ENCODE results near the gene MTHFD1. TPM values are rescaled to one million over a fixed set of nuclear protein-coding genes. Genes with fewer than 3 reads are reported as not detected.
A peak's percentile ranks its signal among the peaks of the same experiment; 100 is the strongest.

Gene MTHFD1
- total and polyA plus RNA-seq, 2 donors, result 18.8 to 38.3 TPM

DNA sequence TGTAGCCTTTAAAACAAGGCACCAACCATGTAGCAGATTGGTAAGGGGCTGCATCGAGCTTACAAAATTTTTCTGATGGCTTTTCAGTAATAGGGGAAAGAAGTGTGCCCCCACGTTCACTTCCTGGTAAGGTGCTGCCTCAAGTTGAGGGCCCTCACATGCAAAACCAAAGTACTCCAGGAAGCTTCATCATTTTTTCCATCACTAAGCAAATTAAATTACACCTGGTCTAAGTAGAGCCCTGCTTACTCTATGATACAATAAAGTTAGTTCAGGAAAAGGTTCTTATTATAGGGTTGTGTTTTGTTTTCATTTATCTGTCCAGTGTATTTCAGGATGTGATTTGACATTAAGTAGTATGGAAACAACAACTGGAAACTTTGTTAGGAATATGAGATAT is 62.1 kb downstream of the MTHFD1 start:
- H3K9me3 ChIP-seq (ENCODE audit: control insufficient read depth in 2 of 2, insufficient read depth in 1 of 2, low read length in 1 of 2), result no peaks in the 10 kb centered on the region
- DNase-seq (ENCODE audit: low read depth in 6 of 9, low spot score in 9 of 9), result no peak
- WGBS, result 90% methylated on average over 2 of the region's 2 CpGs

DNA sequence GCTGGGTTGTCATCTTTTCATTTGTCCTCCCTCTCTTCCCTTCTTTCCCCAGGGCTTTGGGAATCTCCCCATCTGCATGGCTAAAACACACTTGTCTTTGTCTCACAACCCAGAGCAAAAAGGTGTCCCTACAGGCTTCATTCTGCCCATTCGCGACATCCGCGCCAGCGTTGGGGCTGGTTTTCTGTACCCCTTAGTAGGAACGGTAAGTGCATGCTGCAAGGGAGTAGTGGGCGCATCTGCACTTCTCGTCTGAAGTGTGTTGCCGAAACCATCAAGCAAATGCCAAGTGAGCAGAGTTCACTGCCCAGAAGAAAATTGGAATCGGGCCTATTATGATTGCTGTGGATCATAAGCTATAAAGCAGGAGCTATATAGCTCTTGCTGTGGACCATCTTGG is 66.5 kb downstream of the MTHFD1 start:
- H3K27me3 ChIP-seq (ENCODE audit: control insufficient read depth in 2 of 2, insufficient read depth in 1 of 2, low read length in 1 of 2), result no peaks in the 10 kb centered on the region
- H3K4me3 ChIP-seq (ENCODE audit: low read length in 2 of 2), result no peak overlapping the region
- DNase-seq (ENCODE audit: low read depth in 6 of 9, low spot score in 9 of 9), result no peak
- no peaks in the 10 kb centered on the region for H3K9me3 ChIP-seq (ENCODE audit: control insufficient read depth in 2 of 2, insufficient read depth in 1 of 2, low read length in 1 of 2)
- WGBS, result 98% methylated on average over 10 of the region's 10 CpGs
- H3K4me1 ChIP-seq (ENCODE audit: control insufficient read depth in 2 of 2, insufficient read depth in 2 of 2, low read length in 2 of 2), result no peaks in the 10 kb centered on the region
- H3K36me3 ChIP-seq (ENCODE audit: control insufficient read depth in 2 of 2, insufficient read depth in 2 of 2, low read length in 1 of 2), result peaks cover 24 to 56% of the 10 kb centered on the region in 2 donors
- H3K27ac ChIP-seq (ENCODE audit: low read depth in 1 of 2, low read length in 1 of 2), result no peak overlapping the region

More for the DNA sequence above, 62.1 kb downstream of the MTHFD1 start:
- no peaks in the 10 kb centered on the region for H3K27me3 ChIP-seq (ENCODE audit: control insufficient read depth in 2 of 2, insufficient read depth in 1 of 2, low read length in 1 of 2)
- no peak overlapping the region for H3K4me3 ChIP-seq (ENCODE audit: low read length in 2 of 2)
- no peak overlapping the region for H3K27ac ChIP-seq (ENCODE audit: low read depth in 1 of 2, low read length in 1 of 2)
- peaks cover 38 to 45% of the 10 kb centered on the region in 2 donors for H3K36me3 ChIP-seq (ENCODE audit: control insufficient read depth in 2 of 2, insufficient read depth in 2 of 2, low read length in 1 of 2)
- no peaks in the 10 kb centered on the region for H3K4me1 ChIP-seq (ENCODE audit: control insufficient read depth in 2 of 2, insufficient read depth in 2 of 2, low read length in 2 of 2)

DNA sequence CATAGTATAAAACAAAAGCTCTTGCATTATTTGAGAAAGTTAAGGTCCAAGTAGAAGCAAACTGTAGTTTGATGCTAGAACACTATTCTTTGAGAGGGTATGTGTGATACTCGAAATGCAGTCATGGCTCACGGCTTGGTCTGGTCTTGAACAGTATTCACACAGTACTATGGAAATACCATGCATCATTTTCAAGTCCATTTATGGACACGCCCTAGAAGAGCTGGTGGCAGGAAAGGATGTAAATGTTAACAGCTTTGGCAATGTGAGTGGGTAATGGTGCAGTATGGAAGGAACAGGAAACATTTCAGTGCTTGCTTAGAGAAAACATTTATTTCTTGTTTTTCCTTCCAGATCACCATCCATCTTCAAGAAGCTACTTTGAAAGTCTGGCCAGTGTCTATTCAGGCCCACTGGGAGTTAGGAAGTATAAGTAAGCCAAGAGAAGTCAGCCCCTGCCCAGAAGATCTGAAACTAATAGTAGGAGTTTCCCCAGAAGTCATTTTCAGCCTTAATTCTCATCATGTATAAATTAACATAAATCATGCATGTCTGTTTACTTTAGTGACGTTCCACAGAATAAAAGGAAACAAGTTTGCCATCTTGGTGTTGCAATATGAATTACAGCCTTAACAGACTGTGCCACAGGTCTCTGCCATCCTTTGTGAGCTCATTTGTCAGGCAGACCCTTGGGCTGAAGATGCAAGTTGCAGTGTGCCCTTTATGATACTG is 71.4 kb downstream of the MTHFD1 start:
- H3K27ac ChIP-seq (ENCODE audit: low read depth in 1 of 2, low read length in 1 of 2), result no peak overlapping the region

DNA sequence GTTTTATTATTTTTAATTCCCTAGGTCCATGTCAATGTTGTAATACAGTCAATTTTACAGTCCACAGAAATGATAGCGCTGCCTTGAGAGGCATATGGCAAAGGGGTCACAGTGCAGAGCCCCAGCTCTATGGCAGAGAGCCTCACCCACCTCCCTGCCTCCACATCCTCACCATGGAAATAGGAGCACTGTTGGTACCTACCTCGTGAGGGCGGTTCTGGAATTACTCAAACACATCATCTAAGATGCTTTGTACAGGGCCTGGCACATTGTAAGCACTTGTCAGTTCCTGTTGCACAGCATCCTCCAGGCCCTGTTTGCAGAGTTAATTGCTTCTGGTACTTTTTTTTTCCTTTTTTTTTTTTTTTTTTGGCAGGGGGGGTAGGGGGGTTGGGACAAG is 73.1 kb downstream of the MTHFD1 start:
- no peak for DNase-seq (ENCODE audit: low read depth in 6 of 9, low spot score in 9 of 9)
- no peak overlapping the region for H3K27ac ChIP-seq (ENCODE audit: low read depth in 1 of 2, low read length in 1 of 2)
- H3K9me3 ChIP-seq (ENCODE audit: control insufficient read depth in 2 of 2, insufficient read depth in 1 of 2, low read length in 1 of 2), result no peaks in the 10 kb centered on the region
- H3K27me3 ChIP-seq (ENCODE audit: control insufficient read depth in 2 of 2, insufficient read depth in 1 of 2, low read length in 1 of 2), result peaks cover 0 to 2% of the 10 kb centered on the region in 2 donors
- H3K36me3 ChIP-seq (ENCODE audit: control insufficient read depth in 2 of 2, insufficient read depth in 2 of 2, low read length in 1 of 2), result peaks cover 8 to 47% of the 10 kb centered on the region in 2 donors
- WGBS, result 97% methylated on average over 3 of the region's 3 CpGs
- no peak overlapping the region for H3K4me3 ChIP-seq (ENCODE audit: low read length in 2 of 2)
- peaks cover 3 to 12% of the 10 kb centered on the region in 2 donors for H3K4me1 ChIP-seq (ENCODE audit: control insufficient read depth in 2 of 2, insufficient read depth in 2 of 2, low read length in 2 of 2)

More for the DNA sequence above, 71.4 kb downstream of the MTHFD1 start:
- no peaks in the 10 kb centered on the region for H3K9me3 ChIP-seq (ENCODE audit: control insufficient read depth in 2 of 2, insufficient read depth in 1 of 2, low read length in 1 of 2)
- H3K4me1 ChIP-seq (ENCODE audit: control insufficient read depth in 2 of 2, insufficient read depth in 2 of 2, low read length in 2 of 2), result peaks cover 0 to 2% of the 10 kb centered on the region in 2 donors
- peaks cover 12 to 56% of the 10 kb centered on the region in 2 donors for H3K36me3 ChIP-seq (ENCODE audit: control insufficient read depth in 2 of 2, insufficient read depth in 2 of 2, low read length in 1 of 2)
- no peak for DNase-seq (ENCODE audit: low read depth in 6 of 9, low spot score in 9 of 9)
- WGBS, result 96% methylated on average over 4 of the region's 4 CpGs
- no peaks in the 10 kb centered on the region for H3K27me3 ChIP-seq (ENCODE audit: control insufficient read depth in 2 of 2, insufficient read depth in 1 of 2, low read length in 1 of 2)
- no peak overlapping the region for H3K4me3 ChIP-seq (ENCODE audit: low read length in 2 of 2)

DNA sequence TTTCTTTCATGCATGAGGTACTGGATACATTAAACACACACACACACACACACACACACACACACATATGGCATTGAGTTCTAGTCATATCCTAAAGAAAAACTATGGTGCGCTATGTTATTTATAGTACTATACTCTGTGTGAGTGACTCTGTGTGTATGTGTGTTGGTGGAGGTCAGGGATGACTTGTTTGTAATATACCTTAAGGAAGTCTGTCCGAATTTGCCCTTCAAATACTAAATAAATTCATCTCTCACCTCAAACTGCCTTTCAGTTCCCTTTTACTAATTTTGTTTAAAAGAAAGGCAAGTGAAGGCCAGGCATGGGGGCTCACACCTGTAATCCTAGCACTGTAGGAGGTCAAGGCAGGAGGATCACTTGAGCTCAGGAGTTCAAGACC is 75.0 kb downstream of the MTHFD1 start:
- Histone ChIP-seq H3K4me3 (ENCODE audit: low read length in 2 of 2) (no peak overlapping the region), H3K27ac (ENCODE audit: low read depth in 1 of 2, low read length in 1 of 2) (no peak overlapping the region), H3K27me3 (ENCODE audit: control insufficient read depth in 2 of 2, insufficient read depth in 1 of 2, low read length in 1 of 2) (peaks cover 0 to 2% of the 10 kb centered on the region in 2 donors), H3K36me3 (ENCODE audit: control insufficient read depth in 2 of 2, insufficient read depth in 2 of 2, low read length in 1 of 2) (peaks cover 8 to 36% of the 10 kb centered on the region in 2 donors), H3K9me3 (ENCODE audit: control insufficient read depth in 2 of 2, insufficient read depth in 1 of 2, low read length in 1 of 2) (no peaks in the 10 kb centered on the region), H3K4me1 (ENCODE audit: control insufficient read depth in 2 of 2, insufficient read depth in 2 of 2, low read length in 2 of 2) (peaks cover 4 to 12% of the 10 kb centered on the region in 2 donors)
- DNase-seq (ENCODE audit: low read depth in 6 of 9, low spot score in 9 of 9), result no peak
- WGBS, result over 99% methylated on average over 2 of the region's 2 CpGs

DNA sequence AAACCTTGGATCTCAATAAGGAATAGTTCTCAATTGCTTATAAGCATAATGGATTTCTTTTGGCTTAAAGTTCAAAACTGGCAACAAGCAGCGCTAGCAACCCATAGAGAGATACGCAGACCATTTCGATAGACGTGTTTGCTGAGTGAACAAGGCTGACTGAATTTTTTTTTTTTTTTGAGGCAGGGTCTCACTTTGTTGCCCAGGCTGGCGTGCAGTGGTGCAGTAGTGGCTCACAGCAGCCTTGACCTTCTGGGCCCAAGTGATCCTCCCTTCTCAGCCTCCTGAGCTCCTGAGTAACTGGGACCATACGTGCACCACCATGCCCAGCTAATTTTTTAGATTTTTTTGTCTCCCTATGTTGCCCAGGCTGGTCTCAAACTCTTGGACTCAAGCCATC is 75.7 kb downstream of the MTHFD1 start:
- no peak for DNase-seq (ENCODE audit: low read depth in 6 of 9, low spot score in 9 of 9)
- WGBS, result 96% methylated on average over 6 of the region's 6 CpGs
- Histone ChIP-seq H3K4me3 (ENCODE audit: low read length in 2 of 2) (no peak overlapping the region), H3K27me3 (ENCODE audit: control insufficient read depth in 2 of 2, insufficient read depth in 1 of 2, low read length in 1 of 2) (peaks cover 0 to 2% of the 10 kb centered on the region in 2 donors), H3K9me3 (ENCODE audit: control insufficient read depth in 2 of 2, insufficient read depth in 1 of 2, low read length in 1 of 2) (no peaks in the 10 kb centered on the region), H3K36me3 (ENCODE audit: control insufficient read depth in 2 of 2, insufficient read depth in 2 of 2, low read length in 1 of 2) (peaks cover 8 to 29% of the 10 kb centered on the region in 2 donors), H3K4me1 (ENCODE audit: control insufficient read depth in 2 of 2, insufficient read depth in 2 of 2, low read length in 2 of 2) (peaks cover 6 to 16% of the 10 kb centered on the region in 2 donors), H3K27ac (ENCODE audit: low read depth in 1 of 2, low read length in 1 of 2) (no peak overlapping the region)

DNA sequence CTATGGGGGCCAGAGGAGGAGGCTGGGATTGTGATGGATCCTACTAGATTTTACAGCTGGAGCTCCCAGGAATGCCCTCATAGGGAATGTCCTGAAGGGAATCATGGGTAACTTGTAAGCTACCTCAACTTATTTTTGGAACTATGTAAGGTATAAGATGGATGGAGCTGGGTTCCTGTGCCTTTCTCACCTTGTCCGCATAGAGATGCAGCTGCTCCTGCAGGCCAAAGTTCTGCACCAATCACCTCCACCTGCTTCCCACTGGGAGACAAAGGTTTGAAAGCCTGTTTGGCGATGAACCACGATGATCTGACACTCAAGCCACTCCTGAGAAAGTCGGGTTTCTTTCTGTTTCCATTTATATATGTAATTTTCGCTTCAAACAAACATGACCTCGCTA is 76.5 kb downstream of the MTHFD1 start:
- H3K4me1 ChIP-seq (ENCODE audit: control insufficient read depth in 2 of 2, insufficient read depth in 2 of 2, low read length in 2 of 2), result peaks cover 6 to 16% of the 10 kb centered on the region in 2 donors
- 18% methylated on average over 6 of the region's 6 CpGs for WGBS
- H3K9me3 ChIP-seq (ENCODE audit: control insufficient read depth in 2 of 2, insufficient read depth in 1 of 2, low read length in 1 of 2), result no peaks in the 10 kb centered on the region
- peaks cover 8 to 21% of the 10 kb centered on the region in 2 donors for H3K36me3 ChIP-seq (ENCODE audit: control insufficient read depth in 2 of 2, insufficient read depth in 2 of 2, low read length in 1 of 2)
- no peak overlapping the region for H3K27ac ChIP-seq (ENCODE audit: low read depth in 1 of 2, low read length in 1 of 2)
- H3K27me3 ChIP-seq (ENCODE audit: control insufficient read depth in 2 of 2, insufficient read depth in 1 of 2, low read length in 1 of 2), result peaks cover 0 to 2% of the 10 kb centered on the region in 2 donors
- no peak for DNase-seq (ENCODE audit: low read depth in 6 of 9, low spot score in 9 of 9)
- H3K4me3 ChIP-seq (ENCODE audit: low read length in 2 of 2), result peak overlapping the region; percentile 41 to 65

DNA sequence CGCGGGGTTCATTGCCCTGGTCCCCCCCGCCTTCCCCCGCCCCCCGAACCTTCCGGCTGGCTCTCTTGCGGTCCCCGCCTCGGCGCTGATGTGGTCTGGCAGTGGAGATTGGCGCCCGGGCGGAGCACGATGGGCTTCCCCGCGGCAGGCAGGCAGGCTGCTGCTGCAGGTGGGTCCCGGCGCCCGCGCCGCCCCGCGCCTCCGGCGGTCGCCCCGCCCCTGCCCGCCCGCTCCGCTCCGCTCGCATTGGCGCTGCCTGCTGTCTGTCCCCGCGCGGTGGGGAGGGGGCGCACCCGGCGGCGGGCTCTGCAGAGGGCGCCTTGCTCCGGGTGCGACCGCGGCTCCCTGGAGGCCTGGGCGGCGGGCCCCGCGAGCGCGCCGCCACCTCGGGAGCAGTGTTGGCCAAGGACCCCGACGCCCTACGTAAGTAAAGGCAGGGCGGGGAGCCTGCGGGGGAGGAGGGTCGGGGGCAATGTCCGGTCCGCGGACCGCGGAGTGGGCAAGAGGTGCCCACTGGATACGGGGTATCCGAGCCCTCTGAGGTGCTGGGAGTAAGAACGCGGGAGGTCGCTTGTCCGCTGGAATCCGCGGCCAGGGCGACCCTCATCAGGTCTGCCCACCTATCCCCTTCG is 77.2 kb downstream of the MTHFD1 start, which contains the start of gene AKAP5:
Gene AKAP5 (plus strand): TSS at position 309 of the 632 bp plus-strand sequence. CDS start 2,896 bp downstream, outside the sequence.
- no peaks in the 10 kb centered on the region for H3K9me3 ChIP-seq (ENCODE audit: control insufficient read depth in 2 of 2, insufficient read depth in 1 of 2, low read length in 1 of 2)
- H3K27ac ChIP-seq (ENCODE audit: low read depth in 1 of 2, low read length in 1 of 2), result peak within 1 kb of the TSS in 1 of 2 donors; percentile 43
- peak in 8 of 9 donors; percentile 47 to 86 (median 68) for DNase-seq (ENCODE audit: low read depth in 6 of 9, low spot score in 9 of 9)
- peaks cover 5 to 15% of the 10 kb centered on the region in 2 donors for H3K36me3 ChIP-seq (ENCODE audit: control insufficient read depth in 2 of 2, insufficient read depth in 2 of 2, low read length in 1 of 2)
- peaks cover 0 to 2% of the 10 kb centered on the region in 2 donors for H3K27me3 ChIP-seq (ENCODE audit: control insufficient read depth in 2 of 2, insufficient read depth in 1 of 2, low read length in 1 of 2)
- H3K4me1 ChIP-seq (ENCODE audit: control insufficient read depth in 2 of 2, insufficient read depth in 2 of 2, low read length in 2 of 2), result peaks cover 6 to 16% of the 10 kb centered on the region in 2 donors
- H3K4me3 ChIP-seq (ENCODE audit: low read length in 2 of 2), result peak within 1 kb of the TSS; percentile 60 to 65
- under 1% methylated on average over 74 of the region's 74 CpGs for WGBS

Measured in thymus (tissue), 11 donors.